Measurements from ENCODE around the gene HNRNPD. TPM values are rescaled to one million over a fixed set of nuclear protein-coding genes. Genes with fewer than 3 reads are reported as not detected.
"Not testable (repeated sequence)": the region's sequence is repeated elsewhere in the genome, so short reads cannot be mapped to it uniquely, and the experiment has no call there.

HNRNPD gene
- total RNA-seq, 1 donor from 2014 or later = 353 TPM

GRCh38 chr4:82398263-82398662 is 24.5 kb upstream of the HNRNPD start:
- H3K4me1 Mint-ChIP-seq (ENCODE audit: unreplicated experiment) = no peaks in the 10 kb centered on the region
- TF ChIP-seq, protein P1, sequence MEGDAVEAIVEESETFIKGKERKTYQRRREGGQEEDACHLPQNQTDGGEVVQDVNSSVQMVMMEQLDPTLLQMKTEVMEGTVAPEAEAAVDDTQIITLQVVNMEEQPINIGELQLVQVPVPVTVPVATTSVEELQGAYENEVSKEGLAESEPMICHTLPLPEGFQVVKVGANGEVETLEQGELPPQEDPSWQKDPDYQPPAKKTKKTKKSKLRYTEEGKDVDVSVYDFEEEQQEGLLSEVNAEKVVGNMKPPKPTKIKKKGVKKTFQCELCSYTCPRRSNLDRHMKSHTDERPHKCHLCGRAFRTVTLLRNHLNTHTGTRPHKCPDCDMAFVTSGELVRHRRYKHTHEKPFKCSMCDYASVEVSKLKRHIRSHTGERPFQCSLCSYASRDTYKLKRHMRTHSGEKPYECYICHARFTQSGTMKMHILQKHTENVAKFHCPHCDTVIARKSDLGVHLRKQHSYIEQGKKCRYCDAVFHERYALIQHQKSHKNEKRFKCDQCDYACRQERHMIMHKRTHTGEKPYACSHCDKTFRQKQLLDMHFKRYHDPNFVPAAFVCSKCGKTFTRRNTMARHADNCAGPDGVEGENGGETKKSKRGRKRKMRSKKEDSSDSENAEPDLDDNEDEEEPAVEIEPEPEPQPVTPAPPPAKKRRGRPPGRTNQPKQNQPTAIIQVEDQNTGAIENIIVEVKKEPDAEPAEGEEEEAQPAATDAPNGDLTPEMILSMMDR (IDR thresholded peaks at IDR 0.05; ENCODE audit: unreplicated experiment) = no peak
- no peaks in the 10 kb centered on the region for H3K9me3 Mint-ChIP-seq (ENCODE audit: unreplicated experiment)
- peaks cover 2% of the 10 kb centered on the region for H3K27me3 Mint-ChIP-seq (ENCODE audit: unreplicated experiment)
- H3K27ac Mint-ChIP-seq (ENCODE audit: unreplicated experiment) = no peak overlapping the region
- DNase-seq (ENCODE audit: low spot score) = no peak
- H3K4me3 Mint-ChIP-seq (ENCODE audit: unreplicated experiment) = no peak overlapping the region
- H3K36me3 Mint-ChIP-seq (ENCODE audit: low read depth, unreplicated experiment) = no peaks in the 10 kb centered on the region

- no peak overlapping the region for H3K4me3 Mint-ChIP-seq (ENCODE audit: unreplicated experiment)
- DNase-seq (ENCODE audit: low spot score) = no peak
- H3K36me3 Mint-ChIP-seq (ENCODE audit: low read depth, unreplicated experiment) = no peaks in the 10 kb centered on the region
- H3K27ac Mint-ChIP-seq (ENCODE audit: unreplicated experiment) = no peak overlapping the region
- peaks cover 2% of the 10 kb centered on the region for H3K27me3 Mint-ChIP-seq (ENCODE audit: unreplicated experiment)
- TF ChIP-seq, protein P1 (IDR thresholded peaks at IDR 0.05; ENCODE audit: unreplicated experiment) = no peak
- H3K9me3 Mint-ChIP-seq (ENCODE audit: unreplicated experiment) = no peaks in the 10 kb centered on the region
- H3K4me1 Mint-ChIP-seq (ENCODE audit: unreplicated experiment) = no peaks in the 10 kb centered on the region
Observed at GRCh38 chr4:82397527-82397926, 23.7 kb upstream of the HNRNPD start.

DNA sequence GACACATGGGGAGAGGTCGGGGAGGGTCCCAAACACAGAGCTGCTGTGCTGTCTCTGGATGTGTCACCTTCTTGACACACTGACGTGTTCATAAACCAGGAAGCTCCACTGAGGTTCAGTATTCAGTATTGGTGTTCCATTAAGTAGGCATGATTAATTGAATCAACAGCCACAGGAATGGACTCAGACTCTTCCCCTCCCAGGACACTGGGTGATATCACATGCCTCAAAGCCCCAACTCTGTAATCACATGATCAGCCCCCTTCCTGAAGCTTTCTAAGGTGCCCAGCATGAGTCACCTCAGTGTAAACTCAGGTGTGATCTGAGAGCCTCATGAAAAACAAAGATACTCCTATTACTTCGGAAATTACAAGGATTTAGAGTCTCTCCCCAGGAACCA is 21.1 kb upstream of the HNRNPD start:
- H3K4me3 Mint-ChIP-seq (ENCODE audit: unreplicated experiment) = no peak overlapping the region
- TF ChIP-seq, protein P1 (IDR thresholded peaks at IDR 0.05; ENCODE audit: unreplicated experiment) = no peak
- H3K36me3 Mint-ChIP-seq (ENCODE audit: low read depth, unreplicated experiment) = no peaks in the 10 kb centered on the region
- no peaks in the 10 kb centered on the region for H3K9me3 Mint-ChIP-seq (ENCODE audit: unreplicated experiment)
- H3K4me1 Mint-ChIP-seq (ENCODE audit: unreplicated experiment) = no peaks in the 10 kb centered on the region
- H3K27me3 Mint-ChIP-seq (ENCODE audit: unreplicated experiment) = no peaks in the 10 kb centered on the region
- DNase-seq (ENCODE audit: low spot score) = no peak
- H3K27ac Mint-ChIP-seq (ENCODE audit: unreplicated experiment) = no peak overlapping the region

- H3K27ac Mint-ChIP-seq (ENCODE audit: unreplicated experiment); H3K36me3 Mint-ChIP-seq (ENCODE audit: low read depth, unreplicated experiment); H3K4me1 Mint-ChIP-seq (ENCODE audit: unreplicated experiment); H3K9me3 Mint-ChIP-seq (ENCODE audit: unreplicated experiment); DNase-seq (ENCODE audit: low spot score); H3K27me3 Mint-ChIP-seq (ENCODE audit: unreplicated experiment); H3K4me3 Mint-ChIP-seq (ENCODE audit: unreplicated experiment): not testable (repeated sequence)
Observed at GRCh38 chr4:82390061-82390460, 16.3 kb upstream of the HNRNPD start.

DNA sequence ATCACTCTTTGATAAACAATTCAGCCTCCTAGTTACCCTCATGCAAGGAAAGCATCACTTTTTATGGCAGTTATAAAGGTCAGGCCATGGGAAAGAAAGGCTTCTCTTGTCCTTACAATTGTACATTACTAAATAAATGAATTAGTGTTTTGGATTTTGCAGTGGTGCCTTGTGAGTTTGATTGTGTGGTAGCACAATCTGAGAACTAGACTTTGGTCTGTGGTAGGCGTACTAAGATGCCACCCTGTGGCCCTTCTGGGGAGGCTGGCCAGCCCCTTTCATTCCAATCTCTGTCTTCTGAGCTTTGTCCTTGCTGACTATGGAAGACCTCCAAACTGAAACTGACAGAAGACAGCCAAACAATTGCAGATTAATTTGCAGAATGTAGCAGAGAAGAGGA is 14.6 kb upstream of the HNRNPD start:
- Mint-ChIP-seq H3K27ac (ENCODE audit: unreplicated experiment) (no peak overlapping the region), H3K9me3 (ENCODE audit: unreplicated experiment) (peaks cover 6% of the 10 kb centered on the region), H3K27me3 (ENCODE audit: unreplicated experiment) (peaks cover 1% of the 10 kb centered on the region), H3K36me3 (ENCODE audit: low read depth, unreplicated experiment) (peaks cover 9% of the 10 kb centered on the region), H3K4me3 (ENCODE audit: unreplicated experiment) (no peak overlapping the region), H3K4me1 (ENCODE audit: unreplicated experiment) (no peaks in the 10 kb centered on the region)
- DNase-seq (ENCODE audit: low spot score) = no peak
- TF ChIP-seq, protein P1 (IDR thresholded peaks at IDR 0.05; ENCODE audit: unreplicated experiment) = no peak

DNA sequence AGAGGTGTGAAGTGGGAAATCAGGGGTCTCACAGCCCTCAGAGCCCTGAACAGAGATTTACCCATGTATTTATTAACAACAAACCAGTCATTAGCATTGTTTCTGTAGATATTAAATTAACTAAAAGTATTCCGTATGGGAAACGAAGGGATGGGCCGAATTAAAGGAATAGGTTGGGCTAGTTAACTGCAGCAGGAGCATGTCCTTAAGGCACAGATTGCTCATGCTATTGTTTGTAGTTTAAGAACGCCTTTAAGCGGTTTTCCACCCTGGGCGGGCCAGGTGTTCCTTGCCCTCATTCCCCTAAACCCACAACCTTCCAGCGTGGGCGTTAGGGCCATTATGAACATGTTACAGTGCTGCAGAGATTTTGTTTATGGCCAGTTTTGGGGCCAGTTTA is 12.5 kb upstream of the HNRNPD start:
- H3K9me3 Mint-ChIP-seq (ENCODE audit: unreplicated experiment); DNase-seq (ENCODE audit: low spot score); H3K4me1 Mint-ChIP-seq (ENCODE audit: unreplicated experiment); H3K27ac Mint-ChIP-seq (ENCODE audit: unreplicated experiment); H3K4me3 Mint-ChIP-seq (ENCODE audit: unreplicated experiment); H3K36me3 Mint-ChIP-seq (ENCODE audit: low read depth, unreplicated experiment); H3K27me3 Mint-ChIP-seq (ENCODE audit: unreplicated experiment): not testable (repeated sequence)

All from endothelial cell (in vitro differentiated cells).